ENCODE measurements around the gene CEP76. TPM values are rescaled to one million over a fixed set of nuclear protein-coding genes. Genes with fewer than 3 reads are reported as not detected.

CEP76 gene, protein sequence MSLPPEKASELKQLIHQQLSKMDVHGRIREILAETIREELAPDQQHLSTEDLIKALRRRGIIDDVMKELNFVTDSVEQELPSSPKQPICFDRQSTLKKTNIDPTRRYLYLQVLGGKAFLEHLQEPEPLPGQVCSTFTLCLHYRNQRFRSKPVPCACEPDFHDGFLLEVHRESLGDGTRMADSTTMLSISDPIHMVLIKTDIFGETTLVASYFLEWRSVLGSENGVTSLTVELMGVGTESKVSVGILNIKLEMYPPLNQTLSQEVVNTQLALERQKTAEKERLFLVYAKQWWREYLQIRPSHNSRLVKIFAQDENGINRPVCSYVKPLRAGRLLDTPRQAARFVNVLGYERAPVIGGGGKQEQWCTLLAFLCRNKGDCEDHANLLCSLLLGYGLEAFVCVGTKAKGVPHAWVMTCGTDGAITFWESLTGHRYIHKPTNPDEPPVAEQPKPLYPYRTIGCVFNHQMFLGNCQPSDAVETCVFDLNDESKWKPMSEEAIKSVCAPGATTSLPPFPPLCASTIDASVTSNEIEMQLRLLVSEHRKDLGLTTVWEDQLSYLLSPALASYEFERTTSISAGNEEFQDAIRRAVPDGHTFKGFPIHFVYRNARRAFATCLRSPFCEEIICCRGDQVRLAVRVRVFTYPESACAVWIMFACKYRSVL
- polyA plus RNA-seq (7.5 to 10.7 TPM (median 8.3 TPM) in 3 replicates), polyA minus RNA-seq (9.1 to 11.2 TPM (median 11.2 TPM) in 3 replicates)
- 12.5 TPM for polyA plus RNA-seq (2011; ENCODE audit: low read depth)
- polyA plus RNA-seq (2011; cell fraction: cytosol; rRNA removed): 5.2 and 9.9 TPM in 2 replicates
- polyA plus RNA-seq (2011; cell fraction: nucleus; rRNA removed): 10.3 and 12.0 TPM in 2 replicates
- polyA plus RNA-seq (2012; ENCODE audit: low replicate concordance): 5.0 and 9.5 TPM in 2 replicates
- 7.1 TPM for polyA minus RNA-seq (2011; cell fraction: cytosol; rRNA and poly(A)+ RNA removed)
- polyA minus RNA-seq (2011; cell fraction: nucleus; rRNA and poly(A)+ RNA removed): 5.0 and 13.7 TPM in 2 replicates

DNA sequence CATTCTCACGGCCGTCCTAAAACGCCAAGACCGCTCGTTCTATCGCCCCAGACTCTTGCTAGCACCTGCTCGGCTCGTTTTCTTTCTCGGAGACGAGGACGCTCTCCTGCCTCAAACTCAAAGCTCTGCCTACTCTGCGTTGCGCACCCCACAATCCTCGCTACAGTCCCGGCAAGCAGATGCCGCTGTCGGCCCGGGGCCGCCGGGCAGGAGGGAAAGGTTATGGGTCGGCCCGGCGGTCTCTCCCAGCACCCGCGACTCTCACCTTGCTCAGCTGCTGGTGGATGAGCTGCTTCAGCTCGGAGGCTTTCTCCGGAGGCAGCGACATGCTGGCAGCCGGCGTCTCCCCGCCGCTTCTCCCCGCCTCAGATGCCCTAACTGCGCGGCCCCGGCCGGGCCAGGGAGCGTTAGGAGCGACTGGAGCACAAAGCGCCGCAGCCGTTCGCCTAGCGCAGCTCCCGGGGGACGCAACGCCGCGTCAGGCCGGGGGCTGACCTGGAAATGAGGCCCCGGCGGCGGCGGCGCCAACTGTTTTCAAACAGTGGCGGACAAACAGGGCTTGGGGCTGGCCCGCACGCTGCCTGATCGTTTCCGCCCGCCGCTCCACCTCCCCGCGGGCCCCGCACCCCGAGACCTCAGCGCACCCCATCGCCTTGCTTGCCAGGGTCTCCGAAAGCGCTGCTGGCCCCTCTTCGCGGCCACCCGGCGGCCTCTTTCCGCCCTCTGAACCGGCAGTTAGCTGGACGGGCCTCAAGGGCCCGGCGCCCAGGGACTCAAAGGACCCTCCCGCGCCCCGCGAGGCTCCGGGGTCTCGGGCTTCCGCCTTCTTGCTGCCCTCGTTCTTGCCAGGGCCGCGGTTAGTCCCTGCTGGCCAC lies at the start of gene CEP76, which contains the start of gene PSMG2:
CEP76 (minus strand) TSS at position 503 of the 875 bp plus-strand sequence; CDS start at position 328, 175 bp downstream.
PSMG2 (plus strand) TSS at position 822 of the 875 bp plus-strand sequence. CDS start 66 bp downstream, outside the sequence.
- H3K9me1 ChIP-seq (ENCODE audit: control insufficient read depth, extremely low read depth, insufficient read depth, low read length): peaks cover 2% of the 10 kb centered on the region
- TF ChIP-seq, protein P1, sequence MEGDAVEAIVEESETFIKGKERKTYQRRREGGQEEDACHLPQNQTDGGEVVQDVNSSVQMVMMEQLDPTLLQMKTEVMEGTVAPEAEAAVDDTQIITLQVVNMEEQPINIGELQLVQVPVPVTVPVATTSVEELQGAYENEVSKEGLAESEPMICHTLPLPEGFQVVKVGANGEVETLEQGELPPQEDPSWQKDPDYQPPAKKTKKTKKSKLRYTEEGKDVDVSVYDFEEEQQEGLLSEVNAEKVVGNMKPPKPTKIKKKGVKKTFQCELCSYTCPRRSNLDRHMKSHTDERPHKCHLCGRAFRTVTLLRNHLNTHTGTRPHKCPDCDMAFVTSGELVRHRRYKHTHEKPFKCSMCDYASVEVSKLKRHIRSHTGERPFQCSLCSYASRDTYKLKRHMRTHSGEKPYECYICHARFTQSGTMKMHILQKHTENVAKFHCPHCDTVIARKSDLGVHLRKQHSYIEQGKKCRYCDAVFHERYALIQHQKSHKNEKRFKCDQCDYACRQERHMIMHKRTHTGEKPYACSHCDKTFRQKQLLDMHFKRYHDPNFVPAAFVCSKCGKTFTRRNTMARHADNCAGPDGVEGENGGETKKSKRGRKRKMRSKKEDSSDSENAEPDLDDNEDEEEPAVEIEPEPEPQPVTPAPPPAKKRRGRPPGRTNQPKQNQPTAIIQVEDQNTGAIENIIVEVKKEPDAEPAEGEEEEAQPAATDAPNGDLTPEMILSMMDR (optimal IDR thresholded peaks at IDR 0.05 in 1 of 3, IDR thresholded peaks at IDR 0.05 in 1 of 3, conservative IDR thresholded peaks at IDR 0.05 in 1 of 3; ENCODE audit: extremely low read depth in 1 of 3, insufficient read depth in 2 of 3, low read length in 3 of 3): no peak
- TF ChIP-seq EZH2 (IDR thresholded peaks at IDR 0.05; ENCODE audit: low read length): no peak
- peak within 1 kb of the TSS; percentile 84 for H3K4me2 ChIP-seq (ENCODE audit: control insufficient read depth, extremely low read depth, insufficient read depth, low read depth, low read length)
- peaks cover 49% of the 10 kb centered on the region for H3K79me2 ChIP-seq (ENCODE audit: control insufficient read depth, insufficient read depth, low read length)
- H3K9me3 ChIP-seq (ENCODE audit: control insufficient read depth, low read depth, low read length): no peaks in the 10 kb centered on the region
- H2AFZ ChIP-seq (ENCODE audit: control insufficient read depth, low read length): peak within 1 kb of the TSS; percentile 96
- H3K27ac ChIP-seq (ENCODE audit: control insufficient read depth, insufficient read depth, low read length): peak within 1 kb of the TSS; percentile 97
- dilution Hi-C loops (cut with MboI; ENCODE audit: extremely low pct_ligation_motif_present, low sequenced_read_pairs): no loop called here
- peak within 1 kb of the TSS; percentile 99 for H3K9ac ChIP-seq (ENCODE audit: control insufficient read depth, extremely low read depth, insufficient read depth, low read length)
- peaks cover 26% of the 10 kb centered on the region for H3K4me1 ChIP-seq (ENCODE audit: control insufficient read depth, extremely low read depth, insufficient read depth, low read length)
- no peaks in the 10 kb centered on the region for H3K27me3 ChIP-seq (ENCODE audit: control insufficient read depth, extremely low read depth, insufficient read depth, low read length)
- DNase-seq (ENCODE audit: low read depth, low spot score) (no peak), FAIRE-seq (no peak)
- H3K36me3 ChIP-seq (ENCODE audit: control insufficient read depth in 2 of 2, extremely low read depth in 1 of 2, insufficient read depth in 2 of 2, low read length in 2 of 2): peaks cover 4 to 5% of the 10 kb centered on the region in 2 experiments
- H4K20me1 ChIP-seq (ENCODE audit: control insufficient read depth, extremely low read depth, insufficient read depth, low read length): no peaks in the 10 kb centered on the region
- peak within 1 kb of the TSS; percentile 69 to 97 (median 90) for H3K4me3 ChIP-seq (ENCODE audit: control insufficient read depth in 2 of 3, extremely low read depth in 1 of 3, insufficient read depth in 2 of 3, low read depth in 1 of 3, low read length in 3 of 3)

DNA sequence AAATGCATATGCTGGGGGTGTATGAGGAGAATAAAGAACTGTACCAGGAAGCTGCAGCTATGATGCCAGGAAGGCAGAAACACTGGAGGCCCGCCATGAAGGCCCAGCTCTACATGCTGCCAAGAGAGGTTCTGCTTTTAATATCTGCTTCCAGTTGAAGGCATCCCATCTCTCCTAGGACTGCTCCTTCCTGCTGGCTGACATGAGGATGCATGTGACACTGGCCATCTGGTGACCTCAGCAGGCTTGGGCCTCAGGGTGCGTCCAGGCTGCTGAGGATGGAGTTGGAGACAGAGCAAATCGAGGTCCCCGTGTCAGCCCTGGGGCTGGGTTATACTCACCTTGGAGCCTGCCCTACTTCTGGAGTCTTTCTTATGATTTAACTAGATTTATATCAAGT lies 49.4 kb upstream of the CEP76 start:
- TF ChIP-seq EZH2 (IDR thresholded peaks at IDR 0.05; ENCODE audit: low read length): no peak
- TF ChIP-seq, protein P1 (optimal IDR thresholded peaks at IDR 0.05 in 1 of 3, IDR thresholded peaks at IDR 0.05 in 1 of 3, conservative IDR thresholded peaks at IDR 0.05 in 1 of 3; ENCODE audit: extremely low read depth in 1 of 3, insufficient read depth in 2 of 3, low read length in 3 of 3): no peak
- FAIRE-seq: no peak
- dilution Hi-C loops (cut with MboI; ENCODE audit: extremely low pct_ligation_motif_present, low sequenced_read_pairs): no loop called here

More for the DNA sequence above, 49.4 kb upstream of the CEP76 start:
- H3K36me3 ChIP-seq (ENCODE audit: control insufficient read depth in 2 of 2, extremely low read depth in 1 of 2, insufficient read depth in 2 of 2, low read length in 2 of 2): no peaks in the 10 kb centered on the region
- peaks cover 13% of the 10 kb centered on the region for H3K4me1 ChIP-seq (ENCODE audit: control insufficient read depth, extremely low read depth, insufficient read depth, low read length)
- H3K27me3 ChIP-seq (ENCODE audit: control insufficient read depth, extremely low read depth, insufficient read depth, low read length): no peaks in the 10 kb centered on the region
- H3K4me3 ChIP-seq (ENCODE audit: control insufficient read depth in 2 of 3, extremely low read depth in 1 of 3, insufficient read depth in 2 of 3, low read depth in 1 of 3, low read length in 3 of 3): no peak overlapping the region
- H4K20me1 ChIP-seq (ENCODE audit: control insufficient read depth, extremely low read depth, insufficient read depth, low read length): no peaks in the 10 kb centered on the region
- H3K27ac ChIP-seq (ENCODE audit: control insufficient read depth, insufficient read depth, low read length): no peak overlapping the region
- no peak overlapping the region for H3K9ac ChIP-seq (ENCODE audit: control insufficient read depth, extremely low read depth, insufficient read depth, low read length)
- no peaks in the 10 kb centered on the region for H3K79me2 ChIP-seq (ENCODE audit: control insufficient read depth, insufficient read depth, low read length)
- H2AFZ ChIP-seq (ENCODE audit: control insufficient read depth, low read length): no peak overlapping the region
- H3K9me3 ChIP-seq (ENCODE audit: control insufficient read depth, low read depth, low read length): no peaks in the 10 kb centered on the region
- no peak for DNase-seq (ENCODE audit: low read depth, low spot score)
- no peak overlapping the region for H3K4me2 ChIP-seq (ENCODE audit: control insufficient read depth, extremely low read depth, insufficient read depth, low read depth, low read length)
- no peaks in the 10 kb centered on the region for H3K9me1 ChIP-seq (ENCODE audit: control insufficient read depth, extremely low read depth, insufficient read depth, low read length)

Measured in keratinocyte (primary cell).